Measurements from ENCODE around the gene ASXL3.
A peak's percentile ranks its signal among the peaks of the same experiment; 100 is the strongest.

Gene ASXL3

DNA sequence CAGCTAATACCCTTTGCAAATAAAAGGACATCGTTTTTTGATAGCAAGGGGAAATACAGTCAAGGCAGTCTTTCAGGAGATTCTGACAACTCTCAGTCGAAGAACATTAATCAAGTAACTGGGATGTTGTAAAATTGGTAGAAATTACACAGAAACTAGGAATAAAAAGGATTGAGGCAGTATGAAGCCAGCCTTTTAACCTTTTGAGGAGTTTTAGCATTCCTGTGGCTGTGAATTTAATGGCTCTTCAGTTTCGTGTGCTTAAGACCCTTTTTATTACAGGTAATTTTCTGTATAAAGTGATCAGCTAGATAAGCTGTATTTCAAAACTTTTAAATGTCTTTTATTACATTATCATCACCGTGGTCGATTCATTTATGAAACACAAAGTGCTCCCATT, 91.6 kb downstream of the ASXL3 start:
- Histone ChIP-seq H3K36me3 (ENCODE audit: control insufficient read depth, insufficient read depth, low read length) (no peaks in the 10 kb centered on the region), H3K4me3 (replicated peaks; ENCODE audit: low read depth, low read length) (no peak overlapping the region), H3K27me3 (replicated peaks; ENCODE audit: control insufficient read depth, insufficient read depth, low read length) (no peaks in the 10 kb centered on the region)
- no peak for DNase-seq (ENCODE audit: extremely low read depth, insufficient read length)
- TF ChIP-seq, protein P1, sequence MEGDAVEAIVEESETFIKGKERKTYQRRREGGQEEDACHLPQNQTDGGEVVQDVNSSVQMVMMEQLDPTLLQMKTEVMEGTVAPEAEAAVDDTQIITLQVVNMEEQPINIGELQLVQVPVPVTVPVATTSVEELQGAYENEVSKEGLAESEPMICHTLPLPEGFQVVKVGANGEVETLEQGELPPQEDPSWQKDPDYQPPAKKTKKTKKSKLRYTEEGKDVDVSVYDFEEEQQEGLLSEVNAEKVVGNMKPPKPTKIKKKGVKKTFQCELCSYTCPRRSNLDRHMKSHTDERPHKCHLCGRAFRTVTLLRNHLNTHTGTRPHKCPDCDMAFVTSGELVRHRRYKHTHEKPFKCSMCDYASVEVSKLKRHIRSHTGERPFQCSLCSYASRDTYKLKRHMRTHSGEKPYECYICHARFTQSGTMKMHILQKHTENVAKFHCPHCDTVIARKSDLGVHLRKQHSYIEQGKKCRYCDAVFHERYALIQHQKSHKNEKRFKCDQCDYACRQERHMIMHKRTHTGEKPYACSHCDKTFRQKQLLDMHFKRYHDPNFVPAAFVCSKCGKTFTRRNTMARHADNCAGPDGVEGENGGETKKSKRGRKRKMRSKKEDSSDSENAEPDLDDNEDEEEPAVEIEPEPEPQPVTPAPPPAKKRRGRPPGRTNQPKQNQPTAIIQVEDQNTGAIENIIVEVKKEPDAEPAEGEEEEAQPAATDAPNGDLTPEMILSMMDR (IDR thresholded peaks at IDR 0.05; ENCODE audit: insufficient read depth, low read length, poor library complexity, severe bottlenecking), result no peak

- TF ChIP-seq, protein P1 (IDR thresholded peaks at IDR 0.05; ENCODE audit: insufficient read depth, low read length, poor library complexity, severe bottlenecking), result no peak
- H3K4me3 ChIP-seq (replicated peaks; ENCODE audit: low read depth, low read length), result no peak overlapping the region
- no peaks in the 10 kb centered on the region for H3K27me3 ChIP-seq (replicated peaks; ENCODE audit: control insufficient read depth, insufficient read depth, low read length)
- no peak for DNase-seq (ENCODE audit: extremely low read depth, insufficient read length)
- H3K36me3 ChIP-seq (ENCODE audit: control insufficient read depth, insufficient read depth, low read length), result no peaks in the 10 kb centered on the region
These were observed 92.0 kb downstream of the ASXL3 start for GRCh38 chr18:33670029-33670428.

DNA sequence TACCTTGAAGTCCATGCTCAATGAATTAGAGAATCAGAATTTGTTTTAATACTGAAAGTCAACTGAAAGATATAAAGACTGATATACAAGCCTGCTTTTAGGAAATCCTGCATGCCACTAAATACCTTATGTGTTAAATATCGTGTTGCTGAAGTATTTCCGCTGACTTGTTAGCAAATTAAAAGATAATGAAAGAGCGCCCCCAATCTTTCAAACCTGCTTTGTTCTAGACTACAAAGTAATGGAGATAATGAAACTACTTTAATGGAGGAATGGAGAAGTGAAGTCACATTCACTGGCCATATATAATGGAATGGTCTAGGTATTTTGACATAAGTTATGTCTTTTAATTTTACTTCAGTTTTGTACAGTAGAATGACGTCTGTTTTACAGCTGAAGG, 95.7 kb downstream of the ASXL3 start:
- Histone ChIP-seq H3K36me3 (ENCODE audit: control insufficient read depth, insufficient read depth, low read length) (no peaks in the 10 kb centered on the region), H3K27me3 (replicated peaks; ENCODE audit: control insufficient read depth, insufficient read depth, low read length) (no peaks in the 10 kb centered on the region), H3K4me3 (replicated peaks; ENCODE audit: low read depth, low read length) (no peak overlapping the region)
- TF ChIP-seq, protein P1 (IDR thresholded peaks at IDR 0.05; ENCODE audit: insufficient read depth, low read length, poor library complexity, severe bottlenecking), result no peak
- no peak for DNase-seq (ENCODE audit: extremely low read depth, insufficient read length)

- Histone ChIP-seq H3K36me3 (ENCODE audit: control insufficient read depth, insufficient read depth, low read length) (no peaks in the 10 kb centered on the region), H3K4me3 (replicated peaks; ENCODE audit: low read depth, low read length) (no peak overlapping the region), H3K27me3 (replicated peaks; ENCODE audit: control insufficient read depth, insufficient read depth, low read length) (no peaks in the 10 kb centered on the region)
- TF ChIP-seq, protein P1 (IDR thresholded peaks at IDR 0.05; ENCODE audit: insufficient read depth, low read length, poor library complexity, severe bottlenecking), result no peak
- DNase-seq (ENCODE audit: extremely low read depth, insufficient read length), result no peak
These were observed 98.6 kb downstream of the ASXL3 start for GRCh38 chr18:33676593-33676992.

DNA sequence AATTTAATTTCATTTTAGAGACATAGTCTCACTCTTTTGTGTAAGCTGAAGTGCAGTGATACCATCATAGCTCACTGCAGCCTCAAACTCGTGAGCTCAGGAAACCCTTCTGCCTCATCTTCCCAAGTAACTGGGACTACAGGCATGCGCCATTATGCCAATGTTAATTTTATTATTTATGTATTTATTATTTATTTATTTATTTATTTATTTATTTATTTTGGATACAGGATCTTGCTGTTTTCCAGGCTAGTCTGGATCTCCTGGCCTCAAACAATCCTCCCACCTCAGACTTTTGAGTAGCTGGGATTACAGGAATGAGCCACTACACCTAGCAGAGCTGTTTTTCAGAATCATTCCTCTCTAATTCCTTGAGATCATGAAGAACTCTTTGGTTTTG, 99.9 kb downstream of the ASXL3 start:
- Histone ChIP-seq H3K36me3 (ENCODE audit: control insufficient read depth, insufficient read depth, low read length) (no peaks in the 10 kb centered on the region), H3K27me3 (replicated peaks; ENCODE audit: control insufficient read depth, insufficient read depth, low read length) (no peaks in the 10 kb centered on the region), H3K4me3 (replicated peaks; ENCODE audit: low read depth, low read length) (no peak overlapping the region)
- TF ChIP-seq, protein P1 (IDR thresholded peaks at IDR 0.05; ENCODE audit: insufficient read depth, low read length, poor library complexity, severe bottlenecking), result no peak
- no peak for DNase-seq (ENCODE audit: extremely low read depth, insufficient read length)

DNA sequence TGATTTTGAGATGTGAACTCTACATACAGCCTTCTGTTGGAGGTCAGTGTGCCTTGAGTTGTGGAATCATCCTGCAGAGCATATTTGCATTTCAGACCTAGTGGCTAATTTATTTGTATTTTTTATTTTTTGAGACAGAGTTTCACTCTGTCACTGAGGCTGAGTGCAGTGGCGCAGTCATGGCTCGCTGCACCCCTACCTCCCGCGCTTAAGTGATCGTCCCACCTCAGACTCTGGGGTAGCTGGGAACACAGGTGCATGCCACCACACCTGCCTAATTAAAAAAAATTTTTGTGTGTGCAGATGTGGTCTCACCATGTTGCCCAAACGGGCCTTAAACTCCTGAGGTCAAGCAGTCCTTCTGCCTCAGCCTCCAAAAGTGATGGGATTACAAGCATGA, 104.4 kb downstream of the ASXL3 start:
- H3K27me3 ChIP-seq (replicated peaks; ENCODE audit: control insufficient read depth, insufficient read depth, low read length), result no peaks in the 10 kb centered on the region
- DNase-seq (ENCODE audit: extremely low read depth, insufficient read length), result peak; percentile 9
- H3K4me3 ChIP-seq (replicated peaks; ENCODE audit: low read depth, low read length), result no peak overlapping the region
- TF ChIP-seq, protein P1 (IDR thresholded peaks at IDR 0.05; ENCODE audit: insufficient read depth, low read length, poor library complexity, severe bottlenecking), result no peak
- H3K36me3 ChIP-seq (ENCODE audit: control insufficient read depth, insufficient read depth, low read length), result no peaks in the 10 kb centered on the region

Data from GM06990 (cell line).